ENCODE measurements around the gene TNRC6C. TPM values are rescaled to one million over a fixed set of nuclear protein-coding genes. Genes with fewer than 3 reads are reported as not detected.

Gene TNRC6C
- total and polyA plus RNA-seq, 2 experiments from 2014 or later, result 10.1 to 16.6 TPM

DNA sequence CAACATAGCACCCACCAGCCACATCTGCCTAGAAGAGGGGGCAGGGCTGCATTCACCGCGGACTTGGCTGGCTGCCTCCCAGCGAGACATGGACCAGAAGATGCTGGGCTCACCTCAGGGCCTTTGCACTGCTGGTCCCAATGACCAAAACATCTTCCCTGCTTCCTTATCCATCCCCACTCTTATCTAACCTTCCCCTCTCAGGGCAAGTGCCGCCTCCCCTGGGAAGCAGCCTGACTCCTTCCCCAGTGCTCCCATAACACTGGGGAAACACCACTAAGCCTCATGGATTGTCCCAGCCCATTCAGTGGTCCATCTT is 164.4 kb downstream of the TNRC6C start (continued):
- TF ChIP-seq NANOG (IDR thresholded peaks at IDR 0.05; ENCODE audit: borderline replicate concordance) (no peak), EZH2phosphoT487 (IDR thresholded peaks at IDR 0.05; ENCODE audit: unreplicated experiment) (no peak)

DNA sequence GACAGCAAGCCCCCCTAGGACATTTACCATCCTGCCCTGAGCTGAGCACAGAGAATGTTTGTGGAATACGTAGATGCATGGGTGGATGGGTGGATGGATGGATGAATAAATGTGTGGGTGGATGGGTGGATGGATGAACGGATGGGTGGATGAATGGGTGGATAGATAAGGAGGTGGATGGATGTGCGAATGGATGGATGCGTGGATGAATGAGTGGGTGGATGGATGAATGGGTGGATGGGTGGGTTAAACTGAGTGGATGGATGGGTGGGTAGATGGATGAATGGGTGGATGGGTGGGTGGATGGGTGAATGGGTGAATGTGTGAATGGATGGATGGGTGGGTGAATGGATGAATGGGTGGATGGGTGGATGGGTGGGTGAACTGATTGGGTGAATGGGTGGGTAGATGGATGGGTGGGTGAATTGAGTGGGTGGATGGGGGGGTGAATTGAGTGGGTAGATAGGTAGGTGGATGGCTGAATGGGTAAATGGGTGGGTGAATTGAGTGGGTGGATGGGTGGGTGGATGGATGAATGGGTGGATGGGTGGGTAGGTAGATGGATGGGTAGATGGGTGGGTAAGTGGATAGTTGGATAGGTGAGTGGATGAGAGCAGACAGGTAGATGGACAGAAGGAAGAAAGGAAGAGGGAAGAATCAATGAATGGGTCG is 164.9 kb downstream of the TNRC6C start:
- Histone ChIP-seq H3K27ac (ENCODE audit: low read depth) (no peak overlapping the region), H4K20me1 (replicated peaks; ENCODE audit: insufficient read depth) (no peaks in the 10 kb centered on the region), H3K4me1 (ENCODE audit: insufficient read depth) (peaks cover 9% of the 10 kb centered on the region), H3K9me2 (ENCODE audit: insufficient read depth) (no peaks in the 10 kb centered on the region), H3K27me3 (ENCODE audit: insufficient read depth) (no peaks in the 10 kb centered on the region), H3F3A (replicated peaks; ENCODE audit: low read depth) (no peaks in the 10 kb centered on the region), H3K4me2 (no peak overlapping the region), H3K79me2 (replicated peaks; ENCODE audit: insufficient read depth) (0 out of 2 replicates have a peak, but pooled peaks cover 5% of the 10 kb centered on the region), H2AFZ (no peak overlapping the region), H3K4me3 (no peak overlapping the region), H3K36me3 (ENCODE audit: insufficient read depth) (0 out of 2 replicates have a peak, but pooled peaks cover 5% of the 10 kb centered on the region)
- ATAC-seq, result no peak
- Mint-ChIP-seq H3K9me3 (no peaks in the 10 kb centered on the region), H3K27me3 (ENCODE audit: insufficient read depth, low read depth, poor library complexity) (peaks cover 4% of the 10 kb centered on the region), H3K27ac (no peak overlapping the region), H3K36me3 (ENCODE audit: low read depth) (peaks cover 27% of the 10 kb centered on the region), H3K4me3 (no peak overlapping the region), H3K4me1 (peaks cover 8% of the 10 kb centered on the region)
- no peak for TF ChIP-seq POLR2AphosphoS5 (IDR thresholded peaks at IDR 0.05; ENCODE audit: low read depth)
- TF ChIP-seq, protein P1, sequence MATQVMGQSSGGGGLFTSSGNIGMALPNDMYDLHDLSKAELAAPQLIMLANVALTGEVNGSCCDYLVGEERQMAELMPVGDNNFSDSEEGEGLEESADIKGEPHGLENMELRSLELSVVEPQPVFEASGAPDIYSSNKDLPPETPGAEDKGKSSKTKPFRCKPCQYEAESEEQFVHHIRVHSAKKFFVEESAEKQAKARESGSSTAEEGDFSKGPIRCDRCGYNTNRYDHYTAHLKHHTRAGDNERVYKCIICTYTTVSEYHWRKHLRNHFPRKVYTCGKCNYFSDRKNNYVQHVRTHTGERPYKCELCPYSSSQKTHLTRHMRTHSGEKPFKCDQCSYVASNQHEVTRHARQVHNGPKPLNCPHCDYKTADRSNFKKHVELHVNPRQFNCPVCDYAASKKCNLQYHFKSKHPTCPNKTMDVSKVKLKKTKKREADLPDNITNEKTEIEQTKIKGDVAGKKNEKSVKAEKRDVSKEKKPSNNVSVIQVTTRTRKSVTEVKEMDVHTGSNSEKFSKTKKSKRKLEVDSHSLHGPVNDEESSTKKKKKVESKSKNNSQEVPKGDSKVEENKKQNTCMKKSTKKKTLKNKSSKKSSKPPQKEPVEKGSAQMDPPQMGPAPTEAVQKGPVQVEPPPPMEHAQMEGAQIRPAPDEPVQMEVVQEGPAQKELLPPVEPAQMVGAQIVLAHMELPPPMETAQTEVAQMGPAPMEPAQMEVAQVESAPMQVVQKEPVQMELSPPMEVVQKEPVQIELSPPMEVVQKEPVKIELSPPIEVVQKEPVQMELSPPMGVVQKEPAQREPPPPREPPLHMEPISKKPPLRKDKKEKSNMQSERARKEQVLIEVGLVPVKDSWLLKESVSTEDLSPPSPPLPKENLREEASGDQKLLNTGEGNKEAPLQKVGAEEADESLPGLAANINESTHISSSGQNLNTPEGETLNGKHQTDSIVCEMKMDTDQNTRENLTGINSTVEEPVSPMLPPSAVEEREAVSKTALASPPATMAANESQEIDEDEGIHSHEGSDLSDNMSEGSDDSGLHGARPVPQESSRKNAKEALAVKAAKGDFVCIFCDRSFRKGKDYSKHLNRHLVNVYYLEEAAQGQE (IDR thresholded peaks at IDR 0.05; ENCODE audit: unreplicated experiment), result no peak
- TF ChIP-seq, protein P2, sequence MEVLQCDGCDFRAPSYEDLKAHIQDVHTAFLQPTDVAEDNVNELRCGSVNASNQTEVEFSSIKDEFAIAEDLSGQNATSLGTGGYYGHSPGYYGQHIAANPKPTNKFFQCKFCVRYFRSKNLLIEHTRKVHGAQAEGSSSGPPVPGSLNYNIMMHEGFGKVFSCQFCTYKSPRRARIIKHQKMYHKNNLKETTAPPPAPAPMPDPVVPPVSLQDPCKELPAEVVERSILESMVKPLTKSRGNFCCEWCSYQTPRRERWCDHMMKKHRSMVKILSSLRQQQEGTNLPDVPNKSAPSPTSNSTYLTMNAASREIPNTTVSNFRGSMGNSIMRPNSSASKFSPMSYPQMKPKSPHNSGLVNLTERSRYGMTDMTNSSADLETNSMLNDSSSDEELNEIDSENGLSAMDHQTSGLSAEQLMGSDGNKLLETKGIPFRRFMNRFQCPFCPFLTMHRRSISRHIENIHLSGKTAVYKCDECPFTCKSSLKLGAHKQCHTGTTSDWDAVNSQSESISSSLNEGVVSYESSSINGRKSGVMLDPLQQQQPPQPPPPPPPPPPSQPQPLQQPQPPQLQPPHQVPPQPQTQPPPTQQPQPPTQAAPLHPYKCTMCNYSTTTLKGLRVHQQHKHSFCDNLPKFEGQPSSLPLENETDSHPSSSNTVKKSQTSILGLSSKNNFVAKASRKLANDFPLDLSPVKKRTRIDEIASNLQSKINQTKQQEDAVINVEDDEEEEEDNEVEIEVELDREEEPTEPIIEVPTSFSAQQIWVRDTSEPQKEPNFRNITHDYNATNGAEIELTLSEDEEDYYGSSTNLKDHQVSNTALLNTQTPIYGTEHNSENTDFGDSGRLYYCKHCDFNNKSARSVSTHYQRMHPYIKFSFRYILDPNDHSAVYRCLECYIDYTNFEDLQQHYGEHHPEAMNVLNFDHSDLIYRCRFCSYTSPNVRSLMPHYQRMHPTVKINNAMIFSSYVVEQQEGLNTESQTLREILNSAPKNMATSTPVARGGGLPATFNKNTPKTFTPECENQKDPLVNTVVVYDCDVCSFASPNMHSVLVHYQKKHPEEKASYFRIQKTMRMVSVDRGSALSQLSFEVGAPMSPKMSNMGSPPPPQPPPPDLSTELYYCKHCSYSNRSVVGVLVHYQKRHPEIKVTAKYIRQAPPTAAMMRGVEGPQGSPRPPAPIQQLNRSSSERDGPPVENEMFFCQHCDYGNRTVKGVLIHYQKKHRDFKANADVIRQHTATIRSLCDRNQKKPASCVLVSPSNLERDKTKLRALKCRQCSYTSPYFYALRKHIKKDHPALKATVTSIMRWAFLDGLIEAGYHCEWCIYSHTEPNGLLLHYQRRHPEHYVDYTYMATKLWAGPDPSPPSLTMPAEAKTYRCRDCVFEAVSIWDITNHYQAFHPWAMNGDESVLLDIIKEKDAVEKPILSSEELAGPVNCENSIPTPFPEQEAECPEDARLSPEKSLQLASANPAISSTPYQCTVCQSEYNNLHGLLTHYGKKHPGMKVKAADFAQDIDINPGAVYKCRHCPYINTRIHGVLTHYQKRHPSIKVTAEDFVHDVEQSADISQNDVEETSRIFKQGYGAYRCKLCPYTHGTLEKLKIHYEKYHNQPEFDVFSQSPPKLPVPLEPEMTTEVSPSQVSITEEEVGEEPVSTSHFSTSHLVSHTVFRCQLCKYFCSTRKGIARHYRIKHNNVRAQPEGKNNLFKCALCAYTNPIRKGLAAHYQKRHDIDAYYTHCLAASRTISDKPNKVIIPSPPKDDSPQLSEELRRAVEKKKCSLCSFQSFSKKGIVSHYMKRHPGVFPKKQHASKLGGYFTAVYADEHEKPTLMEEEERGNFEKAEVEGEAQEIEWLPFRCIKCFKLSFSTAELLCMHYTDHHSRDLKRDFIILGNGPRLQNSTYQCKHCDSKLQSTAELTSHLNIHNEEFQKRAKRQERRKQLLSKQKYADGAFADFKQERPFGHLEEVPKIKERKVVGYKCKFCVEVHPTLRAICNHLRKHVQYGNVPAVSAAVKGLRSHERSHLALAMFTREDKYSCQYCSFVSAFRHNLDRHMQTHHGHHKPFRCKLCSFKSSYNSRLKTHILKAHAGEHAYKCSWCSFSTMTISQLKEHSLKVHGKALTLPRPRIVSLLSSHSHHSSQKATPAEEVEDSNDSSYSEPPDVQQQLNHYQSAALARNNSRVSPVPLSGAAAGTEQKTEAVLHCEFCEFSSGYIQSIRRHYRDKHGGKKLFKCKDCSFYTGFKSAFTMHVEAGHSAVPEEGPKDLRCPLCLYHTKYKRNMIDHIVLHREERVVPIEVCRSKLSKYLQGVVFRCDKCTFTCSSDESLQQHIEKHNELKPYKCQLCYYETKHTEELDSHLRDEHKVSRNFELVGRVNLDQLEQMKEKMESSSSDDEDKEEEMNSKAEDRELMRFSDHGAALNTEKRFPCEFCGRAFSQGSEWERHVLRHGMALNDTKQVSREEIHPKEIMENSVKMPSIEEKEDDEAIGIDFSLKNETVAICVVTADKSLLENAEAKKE (CRISPR knock-in tag; IDR thresholded peaks at IDR 0.05), result no peak
- TF ChIP-seq, protein P3, sequence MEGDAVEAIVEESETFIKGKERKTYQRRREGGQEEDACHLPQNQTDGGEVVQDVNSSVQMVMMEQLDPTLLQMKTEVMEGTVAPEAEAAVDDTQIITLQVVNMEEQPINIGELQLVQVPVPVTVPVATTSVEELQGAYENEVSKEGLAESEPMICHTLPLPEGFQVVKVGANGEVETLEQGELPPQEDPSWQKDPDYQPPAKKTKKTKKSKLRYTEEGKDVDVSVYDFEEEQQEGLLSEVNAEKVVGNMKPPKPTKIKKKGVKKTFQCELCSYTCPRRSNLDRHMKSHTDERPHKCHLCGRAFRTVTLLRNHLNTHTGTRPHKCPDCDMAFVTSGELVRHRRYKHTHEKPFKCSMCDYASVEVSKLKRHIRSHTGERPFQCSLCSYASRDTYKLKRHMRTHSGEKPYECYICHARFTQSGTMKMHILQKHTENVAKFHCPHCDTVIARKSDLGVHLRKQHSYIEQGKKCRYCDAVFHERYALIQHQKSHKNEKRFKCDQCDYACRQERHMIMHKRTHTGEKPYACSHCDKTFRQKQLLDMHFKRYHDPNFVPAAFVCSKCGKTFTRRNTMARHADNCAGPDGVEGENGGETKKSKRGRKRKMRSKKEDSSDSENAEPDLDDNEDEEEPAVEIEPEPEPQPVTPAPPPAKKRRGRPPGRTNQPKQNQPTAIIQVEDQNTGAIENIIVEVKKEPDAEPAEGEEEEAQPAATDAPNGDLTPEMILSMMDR (conservative IDR thresholded peaks at IDR 0.05; ENCODE audit: low read depth in 2 of 2), result no peak
- no peak for TF ChIP-seq CREB1 (CRISPR knock-in tag; IDR thresholded peaks at IDR 0.05; ENCODE audit: low read depth)
- no peak for TF ChIP-seq EZH2 (IDR thresholded peaks at IDR 0.05; ENCODE audit: low read depth, unreplicated experiment)
- TF ChIP-seq, protein P4, sequence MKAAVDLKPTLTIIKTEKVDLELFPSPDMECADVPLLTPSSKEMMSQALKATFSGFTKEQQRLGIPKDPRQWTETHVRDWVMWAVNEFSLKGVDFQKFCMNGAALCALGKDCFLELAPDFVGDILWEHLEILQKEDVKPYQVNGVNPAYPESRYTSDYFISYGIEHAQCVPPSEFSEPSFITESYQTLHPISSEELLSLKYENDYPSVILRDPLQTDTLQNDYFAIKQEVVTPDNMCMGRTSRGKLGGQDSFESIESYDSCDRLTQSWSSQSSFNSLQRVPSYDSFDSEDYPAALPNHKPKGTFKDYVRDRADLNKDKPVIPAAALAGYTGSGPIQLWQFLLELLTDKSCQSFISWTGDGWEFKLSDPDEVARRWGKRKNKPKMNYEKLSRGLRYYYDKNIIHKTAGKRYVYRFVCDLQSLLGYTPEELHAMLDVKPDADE (IDR thresholded peaks at IDR 0.05), result no peak
- TF ChIP-seq STAT1 (IDR thresholded peaks at IDR 0.05; ENCODE audit: unreplicated experiment), result no peak
- no peak for TF ChIP-seq EZH2phosphoT487 (IDR thresholded peaks at IDR 0.05; ENCODE audit: unreplicated experiment)
- TF ChIP-seq JUNB (IDR thresholded peaks at IDR 0.05; ENCODE audit: unreplicated experiment), result no peak
- no peak for TF ChIP-seq ZNF114 (CRISPR knock-in tag; IDR thresholded peaks at IDR 0.05)
- no peak for TF ChIP-seq ZNF331 (CRISPR knock-in tag; IDR thresholded peaks at IDR 0.05; ENCODE audit: low read depth)
- TF ChIP-seq NANOG (IDR thresholded peaks at IDR 0.05; ENCODE audit: borderline replicate concordance), result no peak
- DNase-seq (ENCODE audit: low spot score), result no peak

All from GM23338 (cell line).